NCI-H1048 (cell line): ENCODE data around the gene ELAPOR2.
"Not testable (repeated sequence)": the region's sequence is repeated elsewhere in the genome, so short reads cannot be mapped to it uniquely, and the experiment has no call there.

Source experiments
- DNase-seq: peaks from one replicate; lab custom pipeline; 2025; lab: John Stamatoyannopoulos, UW

The ELAPOR2 gene

GRCh38 chr7:87041586-87041985 lies 17.9 kb downstream of the ELAPOR2 start:
- DNase-seq = not testable (repeated sequence)

- not testable (repeated sequence) for DNase-seq
These were observed 19.7 kb downstream of the ELAPOR2 start for GRCh38 chr7:87039691-87040299.

GRCh38 chr7:87038993-87039690 lies 20.3 kb downstream of the ELAPOR2 start:
- DNase-seq = no peak

GRCh38 chr7:87036985-87037384 lies 22.5 kb downstream of the ELAPOR2 start:
- no peak for DNase-seq

GRCh38 chr7:87032604-87033339 lies 26.7 kb downstream of the ELAPOR2 start:
- DNase-seq = no peak

- DNase-seq = no peak
These were observed 30.4 kb downstream of the ELAPOR2 start for GRCh38 chr7:87029078-87029477.

- no peak for DNase-seq
These were observed 30.8 kb downstream of the ELAPOR2 start for GRCh38 chr7:87028636-87029035.

- DNase-seq = no peak
These were observed 31.6 kb downstream of the ELAPOR2 start for GRCh38 chr7:87027900-87028299.

- no peak for DNase-seq
These were observed 38.2 kb downstream of the ELAPOR2 start for GRCh38 chr7:87021285-87021684.

- no peak for DNase-seq
These were observed 42.8 kb downstream of the ELAPOR2 start for GRCh38 chr7:87016606-87017005.

GRCh38 chr7:87013840-87014190 lies 45.6 kb downstream of the ELAPOR2 start:
- DNase-seq = no peak

GRCh38 chr7:87013136-87013839 lies 46.2 kb downstream of the ELAPOR2 start:
- no peak for DNase-seq
